Measurements from ENCODE around the gene DCAF10. TPM values are rescaled to one million over a fixed set of nuclear protein-coding genes. Genes with fewer than 3 reads are reported as not detected.

DCAF10 gene
- total and polyA plus RNA-seq, 2 donors (not counting 1 experiment from before 2014, with no cell fraction given): 9.5 to 22.1 TPM

DNA sequence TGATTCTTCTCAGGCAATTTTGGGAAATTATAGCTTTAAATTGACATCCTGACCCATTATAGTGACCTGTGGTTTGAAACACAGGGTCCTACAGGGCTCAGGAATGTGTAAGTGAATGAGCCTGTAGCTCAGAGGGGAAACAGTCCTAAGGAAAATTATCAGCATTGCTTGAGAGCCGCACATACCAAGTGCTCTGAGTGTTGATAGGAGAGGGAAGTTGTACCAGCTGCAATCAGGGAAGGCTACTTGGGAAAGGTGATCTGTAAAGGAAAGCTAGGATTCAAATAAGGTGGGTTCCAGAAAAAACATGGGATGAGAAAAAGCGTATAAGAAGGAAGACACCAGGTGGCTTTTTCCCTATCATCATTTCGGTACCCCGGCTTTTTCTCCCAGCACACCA is 107.7 kb downstream of the DCAF10 start:
- ATAC-seq (ENCODE audit: low read depth) (no peak), DNase-seq (no peak)
- no peak overlapping the region for H3K9ac ChIP-seq (ENCODE audit: low read length)
- Mint-ChIP-seq H3K27ac (no peak overlapping the region), H3K4me3 (no peak overlapping the region), H3K4me1 (peaks cover 9% of the 10 kb centered on the region), H3K27me3 (no peaks in the 10 kb centered on the region), H3K9me3 (ENCODE audit: insufficient read depth) (no peaks in the 10 kb centered on the region)
- no peak overlapping the region for H3K4me2 ChIP-seq (replicated peaks; ENCODE audit: low read depth, low read length, poor library complexity, severe bottlenecking)
- no peaks in the 10 kb centered on the region for H4K20me1 ChIP-seq (ENCODE audit: control insufficient read depth, insufficient read depth, low read length, poor library complexity, severe bottlenecking)
- H3K79me2 ChIP-seq (ENCODE audit: control insufficient read depth, insufficient read depth, low read length): peaks cover 6% of the 10 kb centered on the region
- H3K27ac ChIP-seq (ENCODE audit: low read length in 2 of 2): no peak overlapping the region
- WGBS (ENCODE audit: insufficient coverage): 80% methylated on average over 1 of the region's 4 CpGs
- H3K27me3 ChIP-seq (replicated peaks in 1 of 4; ENCODE audit: control extremely low read depth in 1 of 4, control insufficient read depth in 3 of 4, insufficient read depth in 4 of 4, low read length in 3 of 4): no peaks in the 10 kb centered on the region
- ChIA-PET POLR2A (no interaction called here), CTCF (interaction anchor here (0.8 to 1.2 kb wide), 3 partner anchors 253 to 528 kb away, joined by 3 read pairs; no protein-coding TSS in a partner anchor)
- H3K4me1 ChIP-seq (ENCODE audit: control insufficient read depth in 2 of 2, insufficient read depth in 2 of 2, low read length in 2 of 2): peaks cover 5 to 11% of the 10 kb centered on the region in 2 donors
- no peak overlapping the region for H3K4me3 ChIP-seq (ENCODE audit: control extremely low read depth in 1 of 5, extremely low read depth in 1 of 5, insufficient read depth in 1 of 5, low read depth in 2 of 5, low read length in 4 of 5)
- H2AFZ ChIP-seq (ENCODE audit: insufficient read depth, low read depth, low read length, poor library complexity, severe bottlenecking): no peak overlapping the region
- H3K36me3 ChIP-seq (replicated peaks in 1 of 2; ENCODE audit: control extremely low read depth in 1 of 2, control insufficient read depth in 1 of 2, extremely low read depth in 1 of 2, insufficient read depth in 2 of 2, low read length in 1 of 2): no peaks in the 10 kb centered on the region
- TF ChIP-seq CTCF (IDR thresholded peaks at IDR 0.05): no peak
- TF ChIP-seq EZH2 (IDR thresholded peaks at IDR 0.05; ENCODE audit: borderline replicate concordance, insufficient read depth, low read depth, low read length, poor library complexity, severe bottlenecking): no peak
- peaks cover 0 to 5% (median 0%) of the 10 kb centered on the region in 3 donors for H3K9me3 ChIP-seq (ENCODE audit: control extremely low read depth in 1 of 3, control insufficient read depth in 2 of 3, insufficient read depth in 1 of 3, low read length in 2 of 3)
- intact Hi-C loops (cut with micrococcal nuclease): no loop called here

DNA sequence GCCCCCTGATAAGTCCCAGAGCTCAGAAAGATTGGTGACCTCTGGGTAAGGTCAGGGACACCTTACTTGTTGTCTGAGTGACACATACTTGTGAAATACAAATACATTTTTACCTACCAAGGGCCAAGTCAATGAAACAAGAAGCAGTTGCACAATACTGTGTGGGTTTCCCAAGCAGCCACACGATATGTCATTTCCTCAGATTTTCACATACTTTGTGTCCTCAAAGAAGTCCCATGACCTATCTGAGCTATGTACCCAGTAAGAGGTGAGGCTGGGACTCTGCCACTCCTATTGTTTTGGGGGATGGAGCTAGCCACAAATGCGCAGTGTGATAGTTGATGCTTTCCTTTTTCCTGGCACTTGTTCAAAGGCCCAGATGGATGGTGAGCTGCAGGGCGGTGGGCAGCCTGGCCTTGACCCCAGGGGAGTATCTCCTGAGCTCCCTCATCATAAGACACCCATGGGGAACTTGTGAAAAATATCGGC is 108.1 kb downstream of the DCAF10 start:
- H3K4me2 ChIP-seq (replicated peaks; ENCODE audit: low read depth, low read length, poor library complexity, severe bottlenecking): no peak overlapping the region
- H3K4me3 Mint-ChIP-seq: no peak overlapping the region
- H3K9me3 ChIP-seq (ENCODE audit: control extremely low read depth in 1 of 3, control insufficient read depth in 2 of 3, insufficient read depth in 1 of 3, low read length in 2 of 3): peaks cover 0 to 5% (median 0%) of the 10 kb centered on the region in 3 donors
- no peak overlapping the region for H3K27ac Mint-ChIP-seq
- peaks cover 2% of the 10 kb centered on the region for H3K79me2 ChIP-seq (ENCODE audit: control insufficient read depth, insufficient read depth, low read length)
- intact Hi-C loops (cut with micrococcal nuclease): no loop called here
- no peak overlapping the region for H3K4me3 ChIP-seq (ENCODE audit: control extremely low read depth in 1 of 5, extremely low read depth in 1 of 5, insufficient read depth in 1 of 5, low read depth in 2 of 5, low read length in 4 of 5)
- H3K36me3 ChIP-seq (replicated peaks in 1 of 2; ENCODE audit: control extremely low read depth in 1 of 2, control insufficient read depth in 1 of 2, extremely low read depth in 1 of 2, insufficient read depth in 2 of 2, low read length in 1 of 2): no peaks in the 10 kb centered on the region
- no peak for ATAC-seq (ENCODE audit: low read depth)
- H3K27me3 Mint-ChIP-seq: no peaks in the 10 kb centered on the region
- 100% methylated on average over 1 of the region's 4 CpGs for WGBS (ENCODE audit: insufficient coverage)
- H3K4me1 Mint-ChIP-seq: peaks cover 7% of the 10 kb centered on the region
- DNase-seq: no peak
- no peak overlapping the region for H3K27ac ChIP-seq (ENCODE audit: low read length in 2 of 2)
- no peaks in the 10 kb centered on the region for H4K20me1 ChIP-seq (ENCODE audit: control insufficient read depth, insufficient read depth, low read length, poor library complexity, severe bottlenecking)
- H3K9ac ChIP-seq (ENCODE audit: low read length): no peak overlapping the region
- no peak overlapping the region for H2AFZ ChIP-seq (ENCODE audit: insufficient read depth, low read depth, low read length, poor library complexity, severe bottlenecking)
- no peaks in the 10 kb centered on the region for H3K9me3 Mint-ChIP-seq (ENCODE audit: insufficient read depth)
- peaks cover 4 to 9% of the 10 kb centered on the region in 2 donors for H3K4me1 ChIP-seq (ENCODE audit: control insufficient read depth in 2 of 2, insufficient read depth in 2 of 2, low read length in 2 of 2)
- ChIA-PET POLR2A (no interaction called here), CTCF (interaction anchor here (0.8 to 1.2 kb wide), 3 partner anchors 253 to 527 kb away, joined by 3 read pairs; no protein-coding TSS in a partner anchor)
- no peaks in the 10 kb centered on the region for H3K27me3 ChIP-seq (replicated peaks in 1 of 4; ENCODE audit: control extremely low read depth in 1 of 4, control insufficient read depth in 3 of 4, insufficient read depth in 4 of 4, low read length in 3 of 4)
- TF ChIP-seq CTCF (IDR thresholded peaks at IDR 0.05) (no peak), EZH2 (IDR thresholded peaks at IDR 0.05; ENCODE audit: borderline replicate concordance, insufficient read depth, low read depth, low read length, poor library complexity, severe bottlenecking) (no peak)

Measured in B cell (primary cell).